Cortex of kidney (tissue), 1 donor: ENCODE measurements around the gene AP2A2.

Experiments
- DNase-seq: peaks from one replicate; lab custom pipeline; 2025; lab: John Stamatoyannopoulos, UW

AP2A2 gene

GRCh38 chr11:924406-925157 is 1.1 kb upstream of the AP2A2 start:
- no peak for DNase-seq

GRCh38 chr11:925158-925495 is 543 bp upstream of the AP2A2 start:
- no peak for DNase-seq

GRCh38 chr11:926341-926916 is 759 bp downstream of the AP2A2 start:
- DNase-seq = no peak

- no peak for DNase-seq
Observed at GRCh38 chr11:927871-928270, 2.2 kb downstream of the AP2A2 start.

GRCh38 chr11:928786-929185 is 3.1 kb downstream of the AP2A2 start:
- no peak for DNase-seq

GRCh38 chr11:929405-929804 is 3.7 kb downstream of the AP2A2 start:
- no peak for DNase-seq

- no peak for DNase-seq
Observed at GRCh38 chr11:931385-931784, 5.7 kb downstream of the AP2A2 start.

GRCh38 chr11:932435-932834 is 6.8 kb downstream of the AP2A2 start:
- DNase-seq = no peak

- no peak for DNase-seq
Observed at GRCh38 chr11:933142-933851, 7.6 kb downstream of the AP2A2 start.

- DNase-seq = no peak
Observed at GRCh38 chr11:933936-934335, 8.3 kb downstream of the AP2A2 start.

GRCh38 chr11:934527-934926 is 8.9 kb downstream of the AP2A2 start:
- DNase-seq = no peak

- DNase-seq = no peak
Observed at GRCh38 chr11:936199-936598, 10.5 kb downstream of the AP2A2 start.

GRCh38 chr11:937841-938261 is 12.2 kb downstream of the AP2A2 start:
- no peak for DNase-seq

GRCh38 chr11:940496-941135 is 14.9 kb downstream of the AP2A2 start:
- no peak for DNase-seq

GRCh38 chr11:942823-943222 is 17.2 kb downstream of the AP2A2 start:
- no peak for DNase-seq

- no peak for DNase-seq
Observed at GRCh38 chr11:944711-945470, 19.2 kb downstream of the AP2A2 start.

- no peak for DNase-seq
Observed at GRCh38 chr11:945986-946385, 20.3 kb downstream of the AP2A2 start.

GRCh38 chr11:947744-948143 is 22.1 kb downstream of the AP2A2 start:
- no peak for DNase-seq

- DNase-seq = no peak
Observed at GRCh38 chr11:951507-951906, 25.8 kb downstream of the AP2A2 start.

- DNase-seq = no peak
Observed at GRCh38 chr11:952406-953385, 27.0 kb downstream of the AP2A2 start.

- DNase-seq = no peak
Observed at GRCh38 chr11:953512-953911, 27.8 kb downstream of the AP2A2 start.
